ENCODE measurements around the gene MGAT4A.
"Not testable (repeated sequence)": the region's sequence is repeated elsewhere in the genome, so short reads cannot be mapped to it uniquely, and the experiment has no call there.

MGAT4A gene

DNA sequence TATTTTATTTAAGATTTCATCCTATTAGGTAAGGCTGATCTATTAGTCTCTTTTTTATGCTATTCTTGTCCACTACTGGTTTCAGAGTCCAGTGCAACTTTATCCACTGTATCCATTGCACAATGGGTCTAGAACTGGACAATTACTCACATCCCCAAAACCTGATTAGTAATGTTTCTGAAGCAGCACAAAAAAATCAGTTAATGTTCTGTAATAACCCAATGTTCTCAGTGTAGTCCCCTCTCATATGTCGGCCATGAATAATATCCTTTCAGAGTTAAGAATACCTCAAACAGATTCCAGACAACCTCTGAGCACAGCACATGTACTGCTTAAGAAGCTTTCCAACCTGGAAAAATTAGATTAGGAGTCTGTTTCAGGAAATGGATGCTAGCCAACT lies 29.7 kb downstream of the MGAT4A start:
- FAIRE-seq = no peak

DNA sequence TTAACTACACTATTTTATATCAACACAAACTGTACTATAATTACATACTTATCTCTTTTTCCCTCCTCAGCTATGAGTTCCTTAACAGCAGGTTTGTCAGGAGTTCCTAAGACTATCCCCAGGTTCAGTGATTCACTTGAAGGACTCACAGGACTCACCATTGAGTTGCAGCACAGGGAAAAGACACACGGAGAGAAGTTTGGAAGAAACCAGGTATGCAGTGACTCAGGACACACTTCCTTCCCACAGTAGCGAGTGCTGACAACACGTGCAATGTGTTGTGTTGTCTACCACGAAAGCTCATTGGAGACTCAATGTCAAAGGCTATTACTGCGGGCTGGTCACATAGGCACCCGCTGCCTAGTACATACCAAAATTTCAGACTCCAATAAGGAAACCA lies 32.0 kb downstream of the MGAT4A start:
- FAIRE-seq = no peak

DNA sequence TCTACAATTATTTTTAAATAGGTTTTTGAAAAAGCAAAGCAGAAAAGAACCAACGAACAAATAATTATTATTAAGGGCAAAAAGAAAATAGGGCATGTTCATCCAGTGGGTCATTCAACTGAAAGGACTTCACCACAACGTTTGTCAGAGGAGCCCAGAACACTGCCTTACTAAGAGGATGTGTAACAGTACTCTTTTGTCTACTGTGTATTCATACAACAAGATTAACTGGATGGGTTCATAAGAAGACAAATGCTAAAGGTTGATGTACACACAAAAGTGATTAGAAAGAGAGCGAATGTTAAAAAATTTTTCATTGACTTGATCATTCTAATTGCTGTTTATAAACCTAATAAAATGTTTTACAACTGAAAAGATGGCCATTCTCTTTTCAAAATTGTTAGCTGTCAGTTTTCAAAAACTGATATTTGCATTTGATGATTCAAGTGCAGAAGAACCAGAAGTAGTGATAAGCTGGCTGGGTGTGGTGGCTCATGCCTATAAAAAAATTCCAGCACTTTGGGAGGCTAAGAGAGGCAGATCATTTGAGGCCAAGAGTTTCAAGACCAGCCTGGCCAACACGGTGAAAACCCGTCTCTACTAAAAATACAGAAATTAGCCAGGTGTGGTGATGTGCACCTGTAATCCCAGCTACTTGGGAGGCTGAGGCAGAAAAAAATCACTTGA lies 33.1 kb downstream of the MGAT4A start:
- no peak for FAIRE-seq

DNA sequence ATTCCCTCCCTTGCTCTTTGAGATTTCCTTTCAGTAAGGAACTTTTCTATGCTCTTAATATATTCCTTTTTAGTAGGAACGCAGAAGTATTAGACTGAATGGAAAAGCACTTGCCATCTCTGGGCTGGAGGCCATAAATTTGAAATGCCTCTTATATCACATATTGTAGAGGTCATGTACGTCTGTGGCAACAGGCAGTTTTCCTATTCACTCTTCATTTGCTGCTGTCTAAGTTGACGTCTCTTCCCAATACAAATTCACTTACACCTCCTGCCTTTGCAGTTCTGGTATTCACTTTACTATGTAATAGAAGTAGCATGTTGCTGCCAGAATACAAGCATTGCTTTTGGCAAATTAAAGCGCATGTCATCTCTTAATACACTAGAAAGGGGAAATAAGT lies 34.7 kb downstream of the MGAT4A start:
- no peak for FAIRE-seq

DNA sequence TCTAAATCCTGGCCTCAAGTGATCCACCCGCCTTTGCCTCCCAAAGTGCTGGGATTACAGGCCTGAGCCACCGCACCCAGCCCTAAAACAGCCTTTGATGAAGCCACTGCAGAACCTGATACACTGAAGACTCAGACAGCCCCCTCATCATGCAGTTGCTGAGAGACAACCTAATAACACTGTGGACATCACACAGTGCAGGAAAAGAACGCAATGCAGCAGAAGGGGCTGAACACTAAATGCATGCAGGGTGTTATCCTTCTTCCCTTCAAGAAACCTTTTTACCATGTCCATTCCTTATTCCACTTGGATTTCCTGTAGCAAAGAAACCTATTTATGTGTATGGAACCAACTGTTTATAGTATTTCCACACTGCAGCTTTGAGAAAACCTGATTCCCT lies 35.7 kb downstream of the MGAT4A start:
- no peak for FAIRE-seq

DNA sequence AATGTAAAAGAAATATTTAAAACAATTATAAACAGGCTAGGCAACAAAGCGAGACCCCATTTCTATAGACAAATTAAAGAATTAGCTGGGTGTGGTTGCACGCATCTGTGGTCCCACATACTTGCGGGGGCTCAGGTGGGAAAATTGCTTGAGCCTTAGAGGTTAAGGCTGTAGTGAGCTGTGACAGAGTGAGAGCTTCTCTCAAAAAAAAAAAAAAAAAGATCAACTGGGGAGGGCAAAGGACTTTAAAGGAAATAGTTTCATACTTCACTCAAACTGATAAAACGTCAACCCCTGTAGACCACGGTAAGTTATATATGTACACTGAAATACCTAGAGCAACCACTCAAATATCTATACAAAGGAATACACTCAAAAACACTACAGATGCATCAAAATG lies 37.5 kb downstream of the MGAT4A start:
- FAIRE-seq = no peak

DNA sequence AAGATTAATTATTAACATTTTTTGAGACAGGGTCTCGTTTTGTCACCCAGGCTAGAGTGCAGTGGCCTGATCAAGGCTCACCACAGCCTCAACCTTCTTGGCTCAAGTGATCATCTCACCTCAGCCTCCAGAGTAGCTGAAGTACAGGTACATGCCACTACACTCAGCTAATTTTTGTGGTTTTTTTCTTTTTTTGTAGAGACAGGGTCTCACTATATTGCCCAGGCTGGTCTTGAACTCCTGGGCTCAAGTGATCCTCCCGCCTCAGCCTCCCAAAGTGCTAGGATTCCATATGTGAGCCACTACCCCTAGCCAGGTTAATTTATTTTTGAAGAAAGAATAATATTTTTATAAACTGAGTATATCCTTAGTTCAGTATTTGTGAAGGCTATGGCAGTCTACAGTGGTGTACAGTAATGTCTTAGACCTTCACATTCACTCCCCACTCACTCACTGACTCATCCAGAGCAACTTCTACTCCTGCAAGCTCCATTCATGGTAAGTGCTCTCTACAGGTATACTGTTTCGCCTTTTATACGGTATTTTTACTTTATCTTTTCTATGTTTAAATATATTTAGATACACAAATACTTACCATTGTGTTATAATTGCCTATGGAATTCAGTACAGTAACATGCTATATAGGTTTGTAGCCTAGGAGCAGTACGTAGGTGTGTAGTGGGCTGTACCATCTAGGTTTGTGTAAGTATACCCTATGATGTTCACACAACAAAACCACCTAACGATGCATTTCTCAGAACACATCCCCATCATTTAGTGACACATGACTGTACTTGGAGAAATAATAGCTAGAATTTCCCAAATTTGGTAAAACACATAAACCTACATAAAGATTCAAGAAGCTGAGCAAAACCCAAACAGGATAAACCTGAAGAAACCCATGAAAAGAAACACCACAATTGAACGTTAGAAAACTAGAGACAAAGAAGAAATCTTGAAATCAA lies 38.6 kb downstream of the MGAT4A start:
- no peak for FAIRE-seq

DNA sequence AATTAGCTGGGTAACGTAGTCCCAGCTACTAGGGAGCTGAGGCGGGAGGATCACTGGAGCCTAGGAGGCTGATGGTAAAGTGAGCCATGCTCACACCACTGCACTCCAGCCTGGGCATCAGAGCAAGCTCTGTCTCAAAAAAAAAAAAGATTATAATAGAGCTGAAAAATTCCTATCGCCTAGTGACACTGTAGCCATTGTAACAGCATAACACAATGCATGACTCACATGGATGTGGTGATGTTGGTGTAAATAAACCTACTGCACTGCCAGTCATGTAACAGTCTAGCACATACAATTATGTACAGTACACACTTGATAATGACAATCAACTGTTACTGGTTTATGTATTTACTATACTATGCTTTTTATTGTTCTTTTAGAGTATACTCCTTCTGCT lies 39.6 kb downstream of the MGAT4A start:
- no peak for FAIRE-seq

DNA sequence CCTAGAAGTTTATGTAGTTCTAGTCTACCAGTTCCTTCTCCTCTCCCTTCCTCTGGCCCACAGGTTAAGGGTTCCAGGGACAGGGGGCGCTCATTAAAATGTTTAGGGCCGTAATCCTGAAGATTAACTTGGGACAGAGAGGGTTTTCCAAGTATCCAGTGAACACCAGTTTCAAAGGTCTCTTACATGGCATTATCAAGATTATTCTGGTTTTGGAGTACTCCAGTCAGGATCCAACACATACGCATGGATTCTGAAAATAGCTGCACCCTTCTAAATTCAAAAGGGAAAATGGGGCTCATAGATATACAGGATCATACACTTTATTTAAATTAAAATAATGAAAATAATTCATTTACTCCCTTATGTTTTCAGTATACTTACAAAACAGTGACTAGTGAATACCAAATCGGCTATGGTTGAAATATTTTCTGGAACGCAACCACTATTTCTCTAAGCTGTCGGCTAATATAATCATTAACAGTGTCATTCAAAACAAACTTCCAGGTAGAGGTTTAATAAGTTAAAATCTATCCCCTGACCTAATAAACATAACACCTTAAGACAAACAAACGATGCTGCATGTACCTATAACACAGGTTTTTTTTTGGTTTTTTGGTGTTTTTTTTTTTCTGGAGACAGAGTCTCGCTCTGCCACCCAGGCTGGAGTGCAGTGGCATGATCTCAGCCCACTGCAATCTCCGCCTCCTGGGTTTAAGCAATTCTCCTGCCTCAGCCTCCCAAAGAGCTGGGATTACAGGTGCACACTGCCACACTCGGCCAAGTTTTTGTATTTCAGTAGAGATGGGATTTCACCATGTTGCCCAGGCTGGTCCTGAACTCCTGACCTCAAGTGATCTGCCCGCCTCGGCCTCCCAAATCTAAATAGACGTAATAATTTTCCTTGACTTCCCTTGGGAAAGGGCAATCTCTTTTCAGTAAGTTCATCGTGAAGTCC lies 44.7 kb downstream of the MGAT4A start:
- no peak for FAIRE-seq

DNA sequence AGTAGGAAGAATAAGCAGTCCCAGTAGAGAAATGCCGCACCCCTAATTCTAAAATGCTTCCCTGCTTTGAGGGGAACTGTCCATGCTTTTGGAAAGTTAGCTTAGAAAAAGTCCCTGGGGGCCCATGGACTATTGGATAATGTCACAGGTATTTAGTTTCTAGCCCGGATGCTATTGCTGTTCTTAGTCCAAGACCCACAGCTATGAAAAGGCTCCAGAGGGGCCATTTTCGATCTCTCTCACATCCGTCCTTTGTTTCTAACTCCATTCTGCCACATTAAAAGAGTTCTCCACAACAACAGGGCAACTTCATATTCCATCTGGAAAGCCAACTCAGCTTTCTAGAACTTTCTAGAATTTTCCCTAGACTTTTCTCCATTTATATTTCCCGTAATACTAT lies 47.2 kb downstream of the MGAT4A start:
- no peak for FAIRE-seq

DNA sequence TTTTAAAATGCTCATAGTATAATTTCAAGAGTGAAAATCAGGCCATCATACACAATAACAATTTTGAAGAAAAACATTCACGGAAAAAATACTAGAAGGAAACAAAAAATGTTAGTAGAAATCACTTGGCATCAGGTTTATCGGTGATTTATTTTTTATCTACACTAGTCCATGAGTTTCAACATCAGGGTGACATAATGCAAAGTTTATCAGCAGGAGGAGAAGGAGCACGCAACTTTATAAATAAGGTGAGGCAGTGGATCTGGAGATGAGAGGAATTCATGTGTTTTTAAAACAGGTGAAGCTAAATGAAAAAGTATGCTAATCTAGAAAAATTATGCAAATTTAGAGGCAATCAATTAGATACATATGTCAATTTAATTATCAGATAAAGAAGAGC lies 54.2 kb downstream of the MGAT4A start:
- FAIRE-seq = no peak

DNA sequence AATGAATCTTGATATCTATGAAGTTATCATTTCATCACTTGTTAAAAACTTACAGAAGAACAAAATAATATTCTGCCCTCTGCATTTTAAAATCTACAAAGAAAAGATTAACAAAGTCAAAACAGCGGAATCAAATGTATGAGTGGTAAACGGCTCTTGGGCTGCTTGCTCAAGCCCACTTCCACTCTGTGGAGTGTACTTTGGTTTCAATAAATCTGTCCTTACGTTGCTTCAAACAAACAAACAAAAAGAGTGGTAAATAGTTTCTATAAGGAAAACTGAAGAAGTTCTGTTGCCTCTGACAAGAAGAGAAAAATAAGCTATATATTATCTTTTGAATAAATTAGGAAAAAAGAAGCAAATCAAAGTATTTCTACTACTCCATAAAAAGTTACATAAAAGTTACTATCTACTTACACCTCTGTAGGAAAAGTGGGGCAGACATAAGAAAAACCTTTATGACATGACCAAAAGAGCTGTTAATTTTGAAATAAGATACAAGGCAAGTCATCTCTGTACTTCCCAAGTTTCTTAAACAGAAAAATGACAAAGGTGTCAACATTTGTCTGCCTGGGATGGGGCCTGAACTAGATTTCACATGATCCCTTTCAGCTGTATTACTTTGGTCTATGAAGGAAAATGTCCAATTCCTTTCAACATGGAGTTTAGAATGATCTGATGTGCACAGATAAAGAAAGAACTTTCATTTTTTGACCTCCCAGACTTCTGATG lies 56.5 kb downstream of the MGAT4A start:
- FAIRE-seq = no peak

DNA sequence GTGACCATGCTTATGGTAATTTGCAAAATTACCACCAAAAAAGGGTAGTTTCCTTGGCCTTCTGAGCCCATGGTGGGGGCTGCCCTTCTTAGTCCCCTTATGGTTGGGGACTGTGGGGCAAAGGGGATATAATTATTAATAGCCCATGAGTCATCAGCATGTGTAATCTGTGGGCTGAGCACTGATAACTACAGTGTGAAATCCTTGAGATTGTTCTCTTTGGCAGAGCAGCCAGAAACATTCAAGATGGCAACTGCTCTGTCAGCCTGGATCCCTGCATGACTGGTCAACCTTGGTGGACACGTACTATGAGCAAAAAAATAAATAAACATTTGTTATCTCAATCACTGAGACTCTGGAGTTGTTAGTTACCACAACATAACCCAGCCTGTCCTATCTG lies 61.3 kb downstream of the MGAT4A start:
- no peak for FAIRE-seq

DNA sequence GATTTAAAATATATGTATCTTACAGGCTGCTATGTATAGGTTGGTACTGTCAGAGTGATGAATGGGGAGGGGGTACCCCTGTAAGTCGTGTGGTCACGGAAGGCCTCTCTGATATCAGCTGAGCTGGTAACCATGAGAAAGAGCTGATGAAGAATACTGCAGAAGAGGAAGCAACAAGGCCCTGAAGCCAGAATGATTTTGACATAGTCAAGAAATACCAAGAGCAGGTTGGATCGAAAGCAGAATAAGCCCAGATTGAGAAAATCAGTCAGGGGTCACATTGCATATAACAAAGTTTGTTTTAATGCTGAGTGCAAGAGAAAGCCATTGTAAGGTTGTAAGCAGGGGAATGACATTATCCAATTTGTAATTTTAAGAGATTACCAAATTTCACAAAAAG lies 65.3 kb downstream of the MGAT4A start:
- no peak for FAIRE-seq

DNA sequence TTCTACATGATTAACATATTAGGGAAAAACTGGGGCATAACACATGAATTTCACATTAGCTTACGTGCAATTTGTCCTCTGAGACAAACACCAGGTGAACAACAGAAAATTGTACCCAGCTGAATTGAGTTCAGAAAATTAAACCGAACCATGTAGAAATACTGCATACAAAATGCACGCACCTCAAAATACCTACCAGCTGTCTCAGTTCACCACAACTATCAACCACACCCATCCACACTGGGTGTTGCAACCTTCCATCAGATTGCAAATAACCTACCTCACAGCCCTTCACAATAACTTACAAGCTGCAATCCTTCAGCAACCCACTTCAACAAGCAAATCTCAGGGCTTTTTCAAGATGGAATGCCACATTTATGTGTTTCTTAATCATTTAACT lies 66.6 kb downstream of the MGAT4A start:
- no peak for FAIRE-seq

DNA sequence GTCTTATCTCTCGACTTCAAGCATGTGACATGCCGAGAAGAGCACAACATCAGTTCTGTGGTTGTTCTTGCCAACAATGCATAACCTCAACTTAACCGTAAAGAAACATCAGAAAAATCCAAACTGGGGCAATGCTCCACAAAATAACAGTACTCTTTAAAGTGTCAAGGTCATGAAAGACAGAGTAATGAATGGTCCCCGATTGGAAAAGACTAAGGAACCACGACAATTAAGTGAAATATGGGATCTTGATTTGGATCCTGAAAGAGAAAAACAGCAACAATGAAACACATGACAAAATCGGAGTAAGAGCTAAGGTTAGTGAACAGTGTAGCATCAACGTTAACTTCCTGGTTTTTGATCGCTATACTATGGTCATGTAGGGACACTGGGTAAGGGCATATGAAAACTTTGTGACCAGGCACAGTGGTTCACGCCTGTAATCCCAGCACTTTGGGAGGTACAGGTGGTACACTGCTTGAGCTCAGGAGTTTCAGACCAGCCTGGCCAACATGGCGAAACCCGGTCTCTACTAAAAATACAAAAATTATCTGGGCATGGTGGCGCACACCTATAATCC lies 67.3 kb downstream of the MGAT4A start:
- FAIRE-seq = no peak

DNA sequence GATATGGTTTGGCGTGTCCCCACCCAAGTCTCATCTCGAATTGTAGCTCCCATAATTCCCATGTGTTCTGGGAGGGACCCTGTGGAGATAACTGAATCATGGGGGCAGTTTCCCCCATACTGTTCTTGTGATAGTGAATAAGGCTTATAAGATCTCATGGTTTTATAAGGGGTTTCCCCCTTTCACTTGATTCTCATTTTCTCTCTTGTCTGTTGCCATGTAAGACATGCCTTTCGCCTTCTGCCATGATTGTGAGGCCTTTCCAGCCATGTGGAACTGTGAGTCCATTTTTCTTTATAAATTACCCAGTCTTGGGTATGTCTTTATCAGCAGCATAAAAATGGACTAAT lies 71.5 kb downstream of the MGAT4A start:
- FAIRE-seq = not testable (repeated sequence)

DNA sequence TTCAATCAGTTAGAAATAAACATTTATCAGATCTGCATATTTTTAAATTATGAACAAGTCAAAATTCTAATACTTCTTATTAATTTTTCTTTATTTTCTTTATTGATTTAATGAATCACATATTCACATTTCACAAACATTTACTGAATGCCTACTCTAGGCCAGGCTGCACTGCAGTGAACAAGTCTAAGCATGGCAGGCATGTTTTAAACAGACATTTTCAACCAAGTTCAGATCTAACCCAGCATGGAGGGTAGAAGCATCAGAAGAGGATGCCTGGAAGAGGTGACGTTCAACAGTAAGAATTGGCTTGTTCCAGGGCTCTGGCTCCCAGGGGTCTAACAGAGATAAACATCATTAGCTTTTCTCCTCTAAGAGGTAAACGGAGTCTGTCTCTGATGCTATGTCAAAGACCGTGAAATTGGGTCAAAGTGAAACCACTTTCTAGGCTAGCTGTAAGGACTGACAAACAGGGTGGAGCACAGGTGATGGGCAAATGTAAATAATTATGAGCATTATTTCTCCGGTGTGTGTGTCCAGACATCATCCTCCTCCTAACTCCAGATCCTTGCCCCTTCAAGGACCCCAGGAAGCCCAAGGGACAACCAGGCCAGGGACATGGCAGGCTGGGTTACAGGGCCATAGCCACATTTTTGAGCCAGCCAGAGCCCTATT lies 72.0 kb downstream of the MGAT4A start:
- FAIRE-seq = no peak

DNA sequence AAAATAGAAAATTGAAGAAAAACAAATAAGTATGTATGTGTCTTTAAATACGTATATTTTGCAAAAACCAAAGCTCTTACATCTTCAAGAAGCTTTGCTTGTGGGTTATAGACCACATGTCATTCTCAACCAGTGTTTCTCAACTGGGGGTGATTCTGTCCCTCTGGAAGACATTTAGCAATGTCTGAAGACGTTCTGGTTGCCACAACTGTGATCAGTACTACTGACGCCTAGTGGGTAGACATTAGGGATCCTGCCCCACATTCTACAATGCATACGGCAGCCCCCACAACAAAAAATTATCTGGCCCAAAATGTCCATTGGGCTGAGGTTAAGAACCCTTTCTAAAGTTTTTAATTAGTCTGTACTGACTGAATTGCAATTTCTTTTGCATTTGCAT lies 74.1 kb downstream of the MGAT4A start:
- no peak for FAIRE-seq

DNA sequence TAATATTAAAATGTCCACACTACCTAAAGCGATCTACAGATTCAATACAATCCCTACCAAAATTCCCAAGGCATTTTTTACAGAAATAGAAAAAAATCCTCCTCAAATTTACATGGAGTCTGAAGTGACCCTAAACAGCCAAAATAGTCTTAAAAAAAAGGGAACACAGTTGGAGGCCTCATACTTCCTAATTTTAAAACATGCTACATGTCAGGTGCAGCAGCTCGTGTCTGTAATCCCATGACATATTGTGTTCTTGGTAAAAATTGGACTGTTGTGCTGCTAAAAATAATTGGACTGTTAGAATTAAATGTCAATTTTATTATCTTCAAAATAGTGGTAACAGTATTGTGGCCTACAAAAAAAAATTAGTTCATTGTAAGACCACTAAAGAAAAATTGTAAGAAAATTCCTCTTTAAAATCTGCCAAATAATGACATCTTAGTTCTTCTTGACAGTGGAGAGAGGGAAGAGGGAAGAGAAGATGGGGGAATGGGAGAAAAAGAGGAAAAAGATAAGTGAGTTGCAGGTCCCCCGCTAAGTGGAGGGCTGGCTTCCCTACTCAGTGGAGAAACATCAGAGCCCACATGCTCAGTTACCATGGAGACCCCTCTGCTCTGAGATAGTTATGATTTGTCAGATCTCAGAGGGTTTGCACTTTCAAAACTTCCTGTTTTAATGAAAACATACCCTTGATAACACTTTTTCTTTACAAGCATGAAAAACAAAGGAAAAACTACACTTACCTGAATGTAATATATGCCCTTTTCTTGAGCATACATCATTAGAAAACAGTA lies 76.0 kb downstream of the MGAT4A start:
- FAIRE-seq = no peak

DNA sequence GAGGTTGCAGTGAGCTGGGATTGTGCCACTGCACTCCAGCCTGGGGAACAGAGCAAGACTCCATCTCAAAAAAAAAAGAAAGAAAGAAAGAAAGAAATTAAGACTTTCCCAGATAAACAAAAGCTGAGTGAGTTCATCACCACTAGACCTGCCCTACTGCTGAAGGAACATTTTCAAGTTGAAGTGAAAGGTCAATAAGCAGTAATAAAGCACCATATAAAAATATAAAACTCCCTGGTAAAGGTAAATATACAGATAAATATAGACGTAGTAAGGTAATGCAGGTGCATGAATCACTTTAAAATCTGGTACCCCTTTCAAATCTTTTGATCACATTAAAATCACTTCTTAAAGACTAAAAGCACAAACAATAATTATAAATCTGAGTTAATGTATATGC lies 79.9 kb downstream of the MGAT4A start:
- FAIRE-seq = no peak
